ENCODE results near the gene ZNF638.
"Not testable (repeated sequence)": the region's sequence is repeated elsewhere in the genome, so short reads cannot be mapped to it uniquely, and the experiment has no call there.

ZNF638 gene

DNA sequence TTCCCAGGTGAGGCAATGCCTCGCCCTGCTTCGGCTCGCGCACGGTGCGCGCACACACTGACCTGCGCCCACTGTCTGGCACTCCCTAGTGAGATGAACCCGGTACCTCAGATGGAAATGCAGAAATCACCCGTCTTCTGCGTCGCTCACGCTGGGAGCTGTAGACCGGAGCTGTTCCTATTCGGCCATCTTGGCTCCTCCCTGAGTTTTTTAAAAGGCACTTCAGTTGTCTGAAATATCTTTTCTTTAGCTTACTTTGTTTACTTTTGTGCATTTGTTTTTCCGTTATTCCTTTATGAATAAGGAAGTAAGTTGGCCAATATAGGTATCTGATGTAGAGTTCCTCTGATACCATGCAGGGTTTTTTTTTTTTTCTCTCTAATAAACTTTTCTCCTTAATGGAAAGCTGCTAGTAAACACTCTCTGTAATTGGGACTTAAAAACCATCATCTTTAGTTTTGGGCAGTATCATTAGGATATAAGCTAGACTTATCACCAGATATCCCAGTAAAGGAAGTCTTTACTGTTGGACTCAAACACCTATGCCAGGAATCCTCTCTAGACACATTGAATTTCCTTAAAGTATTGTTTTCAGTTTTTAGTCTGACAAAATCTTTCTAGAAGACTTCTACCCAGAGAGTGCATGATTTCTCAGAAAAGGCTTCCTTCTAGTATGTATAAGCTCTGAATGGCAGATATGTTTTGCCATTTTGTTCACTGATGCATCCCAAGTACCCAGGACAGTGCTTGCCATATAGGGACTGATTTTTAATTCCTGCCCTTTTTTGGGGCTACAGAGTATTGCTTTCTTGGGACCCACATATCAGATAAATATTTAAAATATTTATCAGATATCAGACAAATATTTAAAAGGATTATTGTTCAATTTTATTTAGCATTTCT, 86.0 kb downstream of the ZNF638 start:
- no peak for DNase-seq

DNA sequence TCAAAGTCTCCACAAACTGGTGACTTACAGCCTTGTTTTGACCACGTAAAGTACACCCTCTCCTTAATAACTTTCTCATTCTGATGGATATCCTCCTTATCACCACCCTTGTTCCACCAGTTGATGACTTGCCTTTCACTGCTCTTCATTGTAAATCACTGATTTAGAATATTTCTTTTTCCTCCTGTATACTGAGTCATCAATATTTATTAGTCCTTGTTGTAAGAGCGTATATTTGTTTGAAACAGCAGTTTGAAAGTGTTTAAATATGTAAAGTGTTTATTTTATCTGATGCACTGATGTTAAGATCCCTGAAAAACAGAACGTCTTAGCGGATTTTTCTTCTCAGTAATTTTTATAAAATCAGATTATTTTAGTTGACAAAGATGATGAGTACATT, 87.6 kb downstream of the ZNF638 start:
- DNase-seq: no peak

DNA sequence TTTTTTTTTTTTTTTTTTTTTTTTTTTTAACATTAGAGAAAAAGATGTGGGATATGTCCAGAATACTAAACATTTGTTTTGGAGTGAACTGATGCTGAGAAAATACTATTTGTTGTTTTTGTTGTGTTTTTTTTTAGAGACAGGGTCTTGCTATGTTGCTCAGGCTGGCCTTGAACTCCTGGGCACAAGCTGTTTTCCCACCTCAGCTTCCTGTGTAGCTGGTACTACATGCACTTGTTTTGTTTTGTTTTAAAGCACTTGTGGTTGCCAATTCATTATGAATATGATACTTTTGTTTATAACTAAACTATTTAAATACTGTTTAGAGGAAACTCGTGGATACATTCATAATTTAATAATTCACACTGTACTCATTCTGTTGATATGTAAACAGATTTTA, 88.4 kb downstream of the ZNF638 start:
- no peak for DNase-seq

DNA sequence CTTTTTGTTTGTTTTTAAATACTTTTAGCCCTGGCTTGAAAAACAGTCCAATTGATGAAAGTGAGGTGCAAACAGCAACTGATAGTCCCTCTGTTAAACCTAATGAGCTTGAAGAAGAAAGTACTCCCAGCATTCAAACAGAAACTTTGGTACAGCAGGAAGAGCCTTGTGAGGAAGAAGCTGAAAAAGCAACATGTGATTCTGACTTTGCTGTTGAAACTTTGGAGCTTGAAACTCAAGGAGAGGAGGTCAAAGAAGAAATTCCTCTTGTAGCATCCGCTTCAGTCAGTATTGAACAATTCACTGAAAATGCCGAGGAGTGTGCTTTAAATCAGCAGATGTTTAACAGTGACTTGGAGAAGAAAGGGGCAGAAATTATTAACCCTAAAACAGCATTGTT, 91.2 kb downstream of the ZNF638 start:
- no peak for DNase-seq

DNA sequence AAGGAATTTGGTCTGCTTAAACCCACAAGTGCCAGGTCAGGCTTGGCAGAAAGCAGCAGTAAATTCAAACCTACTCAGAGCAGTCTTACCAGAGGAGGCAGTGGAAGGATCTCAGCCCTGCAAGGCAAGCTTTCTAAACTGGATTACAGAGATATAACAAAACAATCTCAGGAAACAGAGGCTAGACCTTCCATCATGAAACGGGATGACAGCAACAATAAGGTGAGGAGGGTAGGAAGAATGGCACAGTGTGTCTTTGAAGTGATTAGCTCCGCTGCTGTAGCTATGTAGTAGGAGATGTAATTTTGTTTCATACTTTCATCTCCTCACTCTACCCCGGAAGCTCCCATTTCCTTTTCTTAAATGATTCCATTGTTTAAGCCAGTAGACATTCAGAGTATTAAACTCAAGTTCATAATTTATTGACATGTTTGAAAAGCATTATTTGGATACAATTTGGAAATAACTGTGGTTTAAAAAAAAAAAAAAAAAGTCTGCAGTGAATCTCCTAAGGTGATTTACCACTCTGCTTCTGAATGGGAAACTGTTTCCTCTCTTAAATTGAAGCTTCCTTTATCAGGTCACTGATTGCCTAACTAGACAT, 92.3 kb downstream of the ZNF638 start:
- no peak for DNase-seq

DNA sequence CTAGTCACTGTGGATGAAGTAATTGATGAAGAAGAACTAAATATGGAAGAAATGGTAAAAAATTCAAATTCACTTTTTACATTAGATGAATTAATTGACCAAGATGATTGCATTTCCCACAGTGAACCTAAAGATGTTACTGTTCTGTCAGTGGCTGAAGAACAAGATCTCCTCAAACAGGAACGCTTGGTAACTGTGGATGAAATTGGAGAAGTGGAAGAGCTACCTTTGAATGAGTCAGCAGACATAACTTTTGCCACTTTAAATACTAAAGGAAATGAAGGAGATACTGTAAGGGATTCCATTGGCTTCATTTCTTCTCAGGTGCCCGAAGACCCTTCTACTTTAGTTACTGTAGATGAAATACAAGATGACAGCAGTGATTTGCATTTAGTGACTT, 95.1 kb downstream of the ZNF638 start:
- DNase-seq: no peak

DNA sequence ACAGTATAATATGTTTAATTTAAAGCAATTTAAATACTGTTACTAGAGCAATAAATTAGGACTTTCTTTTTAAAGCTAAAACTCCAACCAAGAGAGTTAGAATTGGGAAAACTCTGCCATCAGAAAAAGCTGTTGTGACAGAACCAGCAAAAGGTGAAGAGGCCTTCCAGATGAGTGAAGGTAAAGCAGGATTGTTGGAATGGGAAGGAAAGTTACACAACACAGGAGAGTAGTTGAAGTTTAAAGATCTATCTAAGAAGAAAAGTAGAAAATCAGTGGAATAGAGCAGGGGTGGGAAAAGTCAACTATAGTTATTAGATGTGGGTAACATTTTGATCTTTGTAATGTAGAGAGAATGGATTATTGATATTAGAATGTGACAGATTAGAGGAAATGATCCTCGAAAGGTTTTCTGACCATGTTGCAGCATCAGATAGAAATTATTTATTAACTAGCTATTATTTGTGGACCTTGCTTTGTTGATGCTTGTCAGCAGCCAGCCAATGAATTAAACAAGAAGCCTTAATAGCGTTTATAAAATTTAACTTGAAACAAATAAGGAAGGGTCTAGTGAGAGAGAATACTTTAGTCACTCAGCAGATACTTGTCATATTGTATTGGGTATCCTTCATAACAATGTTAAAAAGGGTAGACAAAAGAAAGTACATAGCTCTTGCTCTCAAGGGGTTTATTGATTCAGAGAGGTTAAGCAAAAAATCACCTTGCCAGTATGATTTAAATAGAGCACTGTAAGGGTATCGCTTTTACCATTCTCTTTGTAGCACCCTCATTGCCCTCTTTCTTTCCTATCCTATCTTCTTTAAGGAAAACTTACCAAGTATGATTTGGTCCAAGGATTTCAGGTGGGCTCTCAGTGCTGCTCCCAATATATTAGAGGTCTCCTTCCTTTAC, 97.1 kb downstream of the ZNF638 start:
- no peak for DNase-seq

DNA sequence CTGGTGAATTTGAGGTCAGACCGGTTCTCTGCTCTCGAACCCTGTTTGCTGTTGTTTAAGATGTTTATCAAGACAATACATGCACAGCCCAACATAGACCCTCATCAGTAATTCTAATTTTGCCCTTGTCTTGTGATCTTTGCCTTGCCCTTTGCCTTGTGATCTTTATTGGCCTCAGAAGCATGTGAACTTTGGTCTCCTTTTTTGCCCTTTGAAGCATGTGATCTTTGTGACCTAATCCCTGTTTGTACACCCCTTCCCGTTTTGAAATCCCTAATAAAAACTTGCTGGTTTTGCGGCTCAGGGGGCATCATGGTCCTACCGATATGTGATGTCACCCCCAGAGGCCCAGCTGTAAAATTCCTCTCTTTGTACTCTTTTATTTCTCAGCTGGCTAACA, 113.6 kb downstream of the ZNF638 start:
- DNase-seq: not testable (repeated sequence)

DNA sequence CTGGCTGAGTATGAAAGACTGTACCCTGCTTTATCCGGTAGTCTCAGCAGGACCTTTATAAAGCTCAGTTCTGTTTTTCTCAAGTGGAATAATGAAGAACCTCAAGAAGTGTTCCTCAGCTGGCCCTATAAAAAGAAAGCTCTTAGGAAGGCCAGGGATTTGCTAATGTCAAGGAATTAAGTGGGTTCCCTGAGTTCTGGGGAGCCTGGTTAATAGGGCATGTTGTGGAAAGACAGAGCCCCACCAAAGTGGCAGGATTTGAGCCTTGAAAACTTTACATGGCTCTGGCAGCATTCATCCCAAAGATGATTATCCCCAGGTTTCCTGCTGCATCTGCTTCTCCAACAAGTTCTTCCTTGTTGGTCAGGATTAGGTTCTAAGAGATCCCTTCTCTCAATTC, 114.9 kb downstream of the ZNF638 start:
- no peak for DNase-seq

DNA sequence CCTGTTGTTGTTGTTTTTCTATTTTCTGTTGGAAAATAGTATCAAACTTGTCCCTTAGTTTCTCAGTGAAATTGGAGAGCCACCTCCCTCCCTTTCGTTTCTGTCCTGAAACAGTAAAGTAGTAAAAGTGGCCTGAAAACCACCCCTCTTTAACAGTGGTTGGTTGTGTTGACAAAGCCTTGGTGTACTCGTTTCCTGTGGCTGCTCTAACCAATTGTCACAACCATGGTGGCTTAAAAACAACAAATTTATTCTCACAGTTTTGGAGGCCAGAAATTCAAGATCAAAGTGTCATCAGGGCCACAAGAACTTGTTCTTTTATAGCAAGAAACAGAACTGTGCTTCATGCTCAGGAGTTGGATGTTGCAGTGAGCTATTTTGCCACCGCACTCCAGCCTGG, 117.8 kb downstream of the ZNF638 start:
- no peak for DNase-seq

DNA sequence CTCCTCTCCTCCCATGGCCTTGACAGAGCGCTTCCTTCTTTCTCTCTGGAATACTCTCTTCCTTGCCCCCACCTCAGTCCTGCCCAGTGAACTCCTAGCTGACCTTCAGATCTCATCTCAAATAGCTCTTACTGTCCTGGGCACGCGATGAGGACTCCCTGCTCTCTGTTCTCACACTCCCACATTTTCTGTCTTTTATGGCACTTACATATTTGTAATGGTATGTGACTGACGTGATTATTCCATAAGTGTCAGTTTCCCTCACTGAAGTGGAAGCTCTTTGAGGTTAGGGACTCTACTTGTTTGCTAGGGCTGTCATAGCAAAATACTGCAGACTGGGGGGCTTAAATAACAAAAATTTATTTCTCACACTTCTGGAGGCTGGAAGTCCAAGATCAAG, 120.1 kb downstream of the ZNF638 start:
- DNase-seq: no peak

DNA sequence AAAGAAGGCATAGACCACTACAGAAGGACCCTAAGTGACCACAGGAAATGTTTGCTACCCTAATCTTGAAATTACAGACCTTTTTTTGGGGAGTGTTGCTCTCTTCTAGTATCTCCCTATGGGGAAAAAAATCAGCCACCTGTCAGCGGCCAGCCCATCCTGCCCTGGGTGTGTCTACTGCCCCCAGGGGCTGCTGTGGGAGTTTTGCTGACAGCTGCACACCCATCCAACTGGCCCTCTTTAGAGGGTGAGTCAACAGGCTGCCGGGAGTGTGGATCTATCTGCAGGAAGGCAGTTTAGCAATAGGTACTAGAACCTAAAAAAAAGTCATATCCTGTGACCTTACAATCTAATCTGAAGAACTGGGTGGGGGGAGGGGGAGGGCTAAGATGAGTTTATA, 121.0 kb downstream of the ZNF638 start:
- peak; percentile 54 for DNase-seq

DNA sequence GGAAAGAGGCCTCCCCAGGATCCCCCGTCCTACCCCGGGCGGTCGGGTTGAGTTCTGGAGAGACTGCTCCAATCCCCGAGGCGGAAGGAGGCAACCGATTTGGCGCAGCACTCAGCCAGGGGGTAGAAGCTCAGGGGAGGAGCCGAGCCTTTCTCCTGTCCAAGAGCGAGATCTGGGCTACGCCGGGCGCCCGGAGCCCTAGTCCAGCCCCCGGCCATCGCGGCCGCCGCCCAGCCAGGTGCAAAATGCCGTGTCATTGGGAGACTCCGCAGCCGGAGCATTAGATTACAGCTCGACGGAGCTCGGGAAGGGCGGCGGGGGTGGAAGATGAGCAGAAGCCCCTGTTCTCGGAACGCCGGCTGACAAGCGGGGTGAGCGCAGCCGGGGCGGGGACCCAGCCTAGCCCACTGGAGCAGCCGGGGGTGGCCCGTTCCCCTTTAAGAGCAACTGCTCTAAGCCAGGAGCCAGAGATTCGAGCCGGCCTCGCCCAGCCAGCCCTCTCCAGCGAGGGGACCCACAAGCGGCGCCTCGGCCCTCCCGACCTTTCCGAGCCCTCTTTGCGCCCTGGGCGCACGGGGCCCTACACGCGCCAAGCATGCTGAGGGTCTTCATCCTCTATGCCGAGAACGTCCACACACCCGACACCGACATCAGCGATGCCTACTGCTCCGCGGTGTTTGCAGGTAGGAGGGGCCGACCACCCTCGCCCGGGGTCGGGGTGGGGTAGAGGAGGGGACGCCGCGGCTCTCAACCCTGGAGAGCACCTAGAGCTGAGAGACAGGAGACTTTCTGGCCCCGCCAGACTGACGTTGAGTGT, 122.0 kb downstream of the ZNF638 start, which contains the start of gene DYSF:
DYSF (plus strand) TSS at position 158 of the 817 bp plus-strand sequence.
- DNase-seq: peak; percentile 17

DNA sequence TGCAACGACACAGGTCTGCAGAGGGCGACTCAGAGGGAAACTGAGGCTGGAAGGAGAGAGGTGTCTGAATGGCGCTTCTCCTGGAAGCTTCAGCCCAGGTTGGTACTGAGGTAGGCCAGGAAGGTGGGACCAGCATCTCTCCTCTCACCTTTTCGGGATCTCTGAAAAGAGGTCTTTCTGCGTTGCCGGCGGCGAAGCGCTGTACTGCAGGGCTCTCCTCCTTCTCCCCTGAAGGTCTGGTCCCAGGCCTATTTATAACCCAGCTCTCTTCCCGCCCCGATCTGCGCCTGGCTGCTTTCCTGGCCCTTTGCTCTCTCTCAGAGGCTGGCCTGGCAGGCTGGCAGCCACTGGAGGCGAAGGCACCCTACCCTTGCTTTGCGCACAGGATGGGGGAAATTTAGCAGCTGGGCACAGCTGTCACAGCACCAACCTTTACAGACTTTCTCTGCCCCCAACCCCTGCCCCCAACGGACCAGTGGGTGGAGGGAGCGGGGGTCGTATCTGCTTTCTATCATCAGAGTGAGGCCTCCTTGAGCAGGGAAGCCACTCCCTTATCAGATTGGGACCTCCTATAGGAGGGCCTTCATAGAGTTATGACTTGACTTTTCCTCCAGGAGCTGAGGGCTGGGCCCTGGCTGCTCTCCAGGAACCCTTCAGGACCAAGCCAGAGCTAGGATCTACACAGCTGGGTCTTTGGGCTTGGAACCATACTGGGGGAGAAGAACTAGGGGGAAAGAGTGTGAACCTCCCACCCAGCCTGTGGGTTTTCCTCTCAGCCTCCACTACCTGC, 122.8 kb downstream of the ZNF638 start:
- no peak for DNase-seq

DNA sequence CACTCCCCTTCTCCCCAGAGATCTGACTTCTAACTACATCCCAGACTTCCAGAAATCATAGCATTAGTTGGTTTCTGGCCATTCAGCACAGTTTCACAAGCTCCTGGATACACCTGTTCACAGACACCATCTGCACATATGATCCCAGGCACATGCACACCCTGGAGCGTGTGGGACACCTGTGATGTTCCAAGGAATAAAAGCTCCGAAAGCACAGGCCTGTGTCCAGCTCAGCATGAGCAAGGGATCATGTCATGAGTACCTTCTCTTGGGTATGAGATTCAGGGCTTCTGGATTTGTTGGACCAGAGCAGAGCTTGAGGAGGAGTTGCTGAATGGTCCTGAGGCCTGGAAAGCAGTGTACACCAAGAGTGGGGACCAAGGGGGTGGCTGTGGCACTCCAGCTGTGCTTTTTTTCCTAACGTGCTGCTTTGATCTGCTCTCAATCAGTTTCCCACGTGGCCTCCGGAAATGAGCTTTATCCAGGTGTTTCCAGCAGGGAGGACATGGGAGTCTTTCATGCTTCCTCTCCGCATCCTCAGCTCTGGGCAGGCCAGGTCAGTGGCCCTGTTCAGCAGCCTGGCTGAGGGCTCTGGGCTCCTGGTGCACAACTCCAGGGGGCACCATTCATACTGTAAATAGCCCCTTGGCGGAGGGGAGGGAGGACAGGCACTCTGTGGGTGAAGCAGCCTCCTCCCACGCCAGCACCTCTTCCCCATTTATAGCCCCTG, 123.6 kb downstream of the ZNF638 start:
- DNase-seq: no peak

DNA sequence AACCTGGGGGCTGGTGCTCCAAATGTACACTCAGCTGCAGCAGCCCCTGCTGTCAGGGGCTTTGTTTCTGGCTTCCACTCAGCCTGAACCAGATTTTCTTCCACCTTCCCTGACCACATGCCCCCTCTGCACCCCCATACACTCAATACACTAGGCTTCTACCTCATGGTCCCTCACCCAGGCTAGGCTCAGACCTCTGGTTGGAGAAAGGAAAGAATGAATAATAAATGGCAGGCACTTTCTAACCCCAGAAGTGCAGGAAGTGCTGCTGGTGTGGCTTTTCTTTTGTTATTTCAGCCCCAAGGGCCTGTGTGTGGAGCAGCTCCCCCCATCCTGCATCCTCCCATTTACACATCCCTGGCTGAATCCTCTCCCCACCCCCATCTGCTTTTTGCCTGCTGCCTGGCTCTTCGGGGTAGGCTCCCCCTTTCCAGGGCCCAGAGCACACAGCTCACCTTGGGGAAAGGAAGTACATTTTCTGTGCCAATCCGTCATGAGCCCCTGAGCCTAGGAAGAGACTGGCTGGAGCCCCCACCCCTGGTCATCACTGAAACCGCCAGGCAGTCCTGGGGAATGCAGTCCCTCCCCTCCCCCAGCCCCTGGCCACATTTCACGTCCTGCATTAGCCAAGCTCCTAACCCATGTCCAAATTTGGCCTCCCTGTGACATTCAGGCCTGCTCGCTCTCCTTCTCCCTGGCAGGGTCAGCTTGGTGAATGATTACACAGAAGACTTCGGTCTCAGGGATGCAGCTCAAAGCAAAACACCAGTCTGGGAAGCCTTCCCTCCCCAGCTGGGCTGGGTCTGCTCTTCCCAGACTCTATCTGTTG, 124.4 kb downstream of the ZNF638 start:
- no peak for DNase-seq

DNA sequence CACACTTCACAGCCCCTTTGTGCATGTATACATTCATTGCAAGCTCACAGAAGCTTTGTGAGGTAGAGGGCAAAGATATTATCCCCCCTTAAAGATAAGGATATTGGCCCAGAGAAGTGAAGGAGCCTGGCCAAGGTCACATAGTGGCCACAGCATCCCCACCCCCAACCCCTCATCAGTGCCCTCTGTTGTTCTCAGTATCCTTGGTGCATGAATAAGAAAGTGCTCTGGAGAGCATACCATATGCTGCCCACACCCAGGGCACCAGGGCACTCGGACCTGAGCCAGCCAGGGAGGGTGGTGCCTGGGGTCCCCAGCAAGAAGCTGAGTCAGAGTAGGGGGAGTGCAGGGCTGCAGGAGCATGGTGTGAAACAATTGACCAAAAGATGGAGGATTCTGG, 125.0 kb downstream of the ZNF638 start:
- no peak for DNase-seq

DNA sequence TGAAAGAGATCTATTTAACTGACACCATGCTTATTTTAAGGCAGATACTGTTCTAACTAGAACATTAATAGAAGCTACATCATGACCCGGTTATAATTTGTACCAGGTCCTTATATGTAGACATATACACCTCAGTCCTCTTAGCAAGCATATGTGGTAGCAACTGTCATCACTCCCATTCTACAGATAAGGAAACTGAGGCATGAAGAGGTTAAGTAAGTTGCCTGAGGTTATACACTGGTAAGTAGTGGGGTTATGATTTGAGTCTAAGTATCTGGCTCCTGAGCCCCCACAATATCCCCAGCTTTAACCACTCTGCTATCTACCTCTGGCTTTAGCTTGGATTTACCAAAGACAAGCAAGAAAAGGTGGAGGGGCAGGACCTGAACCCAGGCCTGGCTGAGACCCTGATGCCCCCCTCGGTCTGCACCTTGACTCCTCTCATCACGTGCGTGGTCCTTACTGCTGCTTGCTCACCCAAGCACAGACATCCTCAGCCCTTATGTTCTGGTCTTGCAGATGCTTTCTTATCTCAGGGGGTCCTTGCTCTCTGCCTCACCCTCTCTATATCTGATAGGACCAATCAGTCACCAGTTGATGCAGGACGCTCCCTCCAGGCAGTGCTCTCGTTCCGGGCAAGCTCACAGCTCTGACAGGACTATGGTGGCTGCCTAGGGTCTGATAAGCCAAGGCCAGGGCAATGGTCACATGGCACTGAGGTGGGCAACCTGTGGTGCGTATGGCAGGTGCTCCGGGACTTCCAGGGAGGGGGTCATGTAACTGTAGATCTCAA, 125.7 kb downstream of the ZNF638 start:
- DNase-seq: no peak

DNA sequence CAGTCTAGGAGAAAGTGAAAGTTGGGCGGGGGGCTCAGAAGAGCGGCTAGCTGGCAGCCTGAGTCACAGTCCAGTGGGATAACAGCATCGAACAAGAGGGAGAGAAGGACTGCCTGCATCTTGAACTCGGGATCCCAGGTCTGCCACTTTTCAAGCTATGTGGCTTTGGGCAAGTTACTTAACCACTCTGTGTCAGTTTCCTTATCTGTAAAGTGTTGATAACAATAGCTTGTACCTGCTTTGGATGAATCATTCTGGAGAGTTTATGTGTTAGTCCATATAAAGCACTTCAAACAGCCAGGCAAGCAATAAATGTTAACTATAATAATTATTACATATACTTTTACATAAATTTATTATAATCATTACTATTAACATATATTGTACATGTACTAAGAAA, 126.3 kb downstream of the ZNF638 start:
- DNase-seq: no peak
